Activated CD8-positive, alpha-beta memory T cell treated with anti-CD3 and anti-CD28 coated beads for 1 hour (primary cell): Measurements from ENCODE around the gene MAN1C1.
A peak's percentile ranks its signal among the peaks of the same experiment; 100 is the strongest.

Experiments
- DNase-seq, 2 donors: peaks; one replicate each; pipeline ENCODE4 v3.0.0-alpha.2; 2020; ENCODE audit warnings: low read depth in 1 of 2; ENCODE audit errors: extremely low read depth in 1 of 2

The MAN1C1 gene

DNA sequence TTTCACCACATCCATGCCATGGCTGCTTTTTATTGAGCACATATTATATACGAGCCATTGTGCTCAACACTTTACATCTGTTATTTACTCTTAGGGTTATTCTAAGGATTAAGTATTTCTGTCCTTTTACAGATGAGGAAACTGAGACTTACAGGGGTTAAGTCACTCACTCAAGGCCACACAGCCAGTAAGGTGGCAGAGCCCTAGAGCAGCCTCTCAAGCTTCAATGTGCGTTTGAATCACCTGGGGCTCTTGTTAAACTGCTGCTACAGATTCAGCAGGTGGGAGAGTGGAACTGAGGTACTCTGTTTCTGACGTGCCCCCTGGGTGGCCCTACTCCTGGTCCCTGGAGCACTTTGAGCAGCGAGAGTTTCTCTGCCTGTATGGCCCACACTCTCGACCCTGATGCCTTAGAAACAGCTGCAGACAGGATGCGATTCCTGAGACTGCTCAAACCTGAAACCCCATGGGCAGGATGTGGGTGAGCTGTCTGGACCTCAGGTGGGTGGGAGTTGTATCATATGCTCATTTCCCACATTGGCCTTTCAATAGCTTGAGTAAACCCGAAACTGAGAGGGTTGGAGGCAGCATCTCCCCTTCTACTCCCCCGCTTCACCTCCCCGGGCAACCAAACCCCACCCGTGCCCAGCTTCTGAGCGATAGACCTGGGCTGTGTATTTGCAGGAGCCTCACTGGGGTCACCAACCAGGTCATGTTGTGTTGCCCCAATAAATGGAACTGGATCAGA lies 59.3 kb downstream of the MAN1C1 start:
- peak; percentile 35 to 36 for DNase-seq

DNA sequence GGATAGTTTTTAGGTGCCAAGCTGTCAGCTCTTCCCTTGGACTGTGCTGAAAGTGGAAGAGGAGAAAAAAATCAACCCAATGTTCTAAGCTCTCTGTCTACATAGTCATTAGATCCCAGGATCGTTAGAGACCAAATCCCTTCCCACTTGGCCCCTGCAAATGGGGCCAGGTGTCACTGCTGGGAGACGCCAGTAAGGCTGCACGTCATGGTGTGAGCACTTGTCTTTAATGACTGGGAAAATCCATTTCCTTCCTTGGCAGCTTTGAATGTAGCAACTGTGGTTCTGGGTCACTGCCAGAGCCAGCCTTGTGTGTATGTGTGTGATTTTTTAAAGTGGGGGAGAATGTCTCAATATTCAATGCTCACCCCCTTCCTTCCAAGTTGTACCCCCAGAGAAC lies 59.9 kb downstream of the MAN1C1 start:
- DNase-seq, result no peak

DNA sequence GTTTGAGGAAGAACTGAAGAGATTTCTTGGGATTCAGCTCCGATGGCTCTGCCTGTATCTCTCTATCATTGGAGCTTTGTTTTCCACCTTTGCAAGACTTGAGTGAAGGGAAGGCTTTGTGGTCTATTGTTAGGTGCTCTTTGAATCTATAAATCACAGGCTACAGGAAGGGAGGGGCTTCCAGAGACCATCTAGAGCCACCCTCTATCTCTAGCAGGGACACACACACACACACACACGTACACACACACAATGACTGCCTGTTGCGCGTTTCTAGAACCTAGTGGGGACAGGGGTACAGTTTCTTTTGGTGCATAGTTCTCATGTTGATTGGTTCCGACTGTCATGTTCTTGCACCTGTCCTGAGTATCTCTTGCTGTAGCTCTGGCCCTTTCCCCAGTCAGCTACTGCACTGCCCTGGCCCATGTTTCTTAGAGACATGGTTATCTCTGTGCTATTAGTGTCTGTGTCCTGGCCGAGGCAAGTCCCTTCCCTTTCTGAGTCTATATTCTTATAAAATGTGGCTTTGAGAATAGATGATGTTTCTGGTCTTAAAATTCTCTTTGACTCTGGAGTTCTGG lies 60.7 kb downstream of the MAN1C1 start:
- no peak for DNase-seq

DNA sequence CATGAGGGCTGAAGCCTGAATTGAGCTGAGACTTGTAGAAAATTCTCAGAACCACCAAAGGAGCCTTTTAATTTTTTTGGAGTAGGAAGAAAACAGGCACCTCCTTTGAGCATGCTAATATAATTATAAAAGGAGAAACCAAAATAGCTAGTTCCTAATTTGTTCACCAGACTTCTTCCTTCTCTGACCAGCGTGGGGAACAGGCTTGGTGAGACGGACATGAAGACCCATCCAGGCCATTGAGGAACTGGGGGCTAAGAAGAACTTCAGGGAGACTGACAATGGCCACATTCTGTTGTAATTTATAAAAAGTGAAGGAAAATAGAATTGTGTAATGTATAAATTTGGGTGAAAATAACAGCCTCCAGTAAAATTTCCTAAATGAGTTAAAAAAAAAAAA lies 62.6 kb downstream of the MAN1C1 start:
- DNase-seq, result no peak

DNA sequence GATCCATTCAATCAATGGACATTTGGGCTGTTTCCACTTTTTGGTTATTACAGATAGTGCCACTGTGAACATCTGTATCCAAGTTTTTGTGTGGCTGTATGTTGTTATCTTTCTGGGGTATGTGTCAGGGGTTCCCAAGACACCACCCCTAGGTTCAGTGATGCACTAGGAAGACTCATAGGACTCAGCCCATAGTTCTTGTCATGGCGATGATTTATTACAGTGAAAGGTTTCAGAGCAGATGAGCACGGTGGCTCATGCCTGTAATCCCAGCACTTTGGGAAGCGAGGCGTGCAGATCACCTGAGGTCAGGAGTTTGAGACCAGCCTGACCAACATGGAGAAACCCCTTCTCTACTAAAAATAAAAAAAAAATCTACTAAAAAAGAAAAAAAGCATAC lies 64.1 kb downstream of the MAN1C1 start:
- DNase-seq, result no peak

DNA sequence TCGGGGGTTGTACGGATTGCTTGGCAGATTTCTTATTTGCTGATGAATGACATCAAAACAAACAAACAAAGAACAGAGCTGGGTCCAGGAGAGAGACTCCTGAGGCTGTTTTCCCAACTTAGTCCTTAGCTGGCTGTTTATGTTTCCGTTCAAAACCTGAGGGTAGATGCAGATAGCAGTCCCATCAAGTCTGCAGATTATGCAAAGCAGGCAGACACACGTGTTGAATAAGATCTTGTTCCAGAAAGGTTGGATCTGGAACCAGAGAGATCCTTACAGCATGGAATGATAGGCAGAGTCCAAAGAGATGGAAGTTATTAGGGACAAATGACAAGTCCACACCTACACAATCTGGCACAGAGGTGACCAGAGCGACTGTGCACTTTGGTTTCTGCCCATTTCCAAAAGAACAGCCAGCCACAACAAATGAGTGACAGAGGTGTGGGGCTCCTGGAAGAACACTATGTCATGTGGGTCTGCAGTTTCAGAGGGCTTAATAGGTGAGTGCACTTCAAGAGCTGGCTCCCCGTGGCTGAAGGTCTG lies 65.5 kb downstream of the MAN1C1 start:
- no peak for DNase-seq

DNA sequence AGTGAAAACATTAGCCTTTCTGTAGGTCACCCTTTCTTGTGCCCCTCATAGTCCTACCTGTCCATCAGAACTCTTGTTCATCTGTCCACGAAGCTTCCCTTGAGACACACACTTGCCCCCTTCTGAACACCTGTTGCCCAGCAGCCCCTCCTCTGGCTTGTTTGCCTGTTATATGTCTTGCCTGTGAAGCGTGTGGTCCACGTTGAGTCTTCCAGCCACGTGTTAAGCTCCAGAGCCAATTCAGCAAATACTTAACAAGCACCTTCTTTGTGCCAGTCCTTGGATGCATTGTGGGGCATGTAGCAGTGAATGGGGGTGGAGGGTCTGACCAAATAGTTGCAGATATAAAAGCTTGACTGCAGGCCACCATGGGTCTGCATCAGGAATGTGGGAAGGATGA lies 66.6 kb downstream of the MAN1C1 start:
- DNase-seq, result no peak

DNA sequence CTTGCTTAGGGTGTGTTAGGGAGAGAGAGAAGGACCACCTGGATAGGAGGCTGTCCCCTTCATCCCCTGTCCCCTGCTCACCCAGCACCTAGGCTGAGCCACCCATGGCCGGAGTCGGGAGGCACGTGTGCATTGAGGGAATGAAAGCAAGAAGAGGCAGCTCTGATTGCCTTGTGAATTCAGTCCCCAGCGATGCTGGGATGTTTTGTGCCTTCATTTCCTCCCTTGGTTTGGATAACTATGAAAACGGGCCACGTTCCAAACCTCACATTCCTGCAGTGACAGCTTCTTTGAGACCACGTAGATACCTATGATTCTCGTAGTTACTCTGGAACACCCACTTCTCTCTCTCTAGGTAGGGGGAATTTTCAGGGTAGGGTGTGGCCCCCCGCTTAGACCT lies 67.1 kb downstream of the MAN1C1 start:
- DNase-seq, result no peak

DNA sequence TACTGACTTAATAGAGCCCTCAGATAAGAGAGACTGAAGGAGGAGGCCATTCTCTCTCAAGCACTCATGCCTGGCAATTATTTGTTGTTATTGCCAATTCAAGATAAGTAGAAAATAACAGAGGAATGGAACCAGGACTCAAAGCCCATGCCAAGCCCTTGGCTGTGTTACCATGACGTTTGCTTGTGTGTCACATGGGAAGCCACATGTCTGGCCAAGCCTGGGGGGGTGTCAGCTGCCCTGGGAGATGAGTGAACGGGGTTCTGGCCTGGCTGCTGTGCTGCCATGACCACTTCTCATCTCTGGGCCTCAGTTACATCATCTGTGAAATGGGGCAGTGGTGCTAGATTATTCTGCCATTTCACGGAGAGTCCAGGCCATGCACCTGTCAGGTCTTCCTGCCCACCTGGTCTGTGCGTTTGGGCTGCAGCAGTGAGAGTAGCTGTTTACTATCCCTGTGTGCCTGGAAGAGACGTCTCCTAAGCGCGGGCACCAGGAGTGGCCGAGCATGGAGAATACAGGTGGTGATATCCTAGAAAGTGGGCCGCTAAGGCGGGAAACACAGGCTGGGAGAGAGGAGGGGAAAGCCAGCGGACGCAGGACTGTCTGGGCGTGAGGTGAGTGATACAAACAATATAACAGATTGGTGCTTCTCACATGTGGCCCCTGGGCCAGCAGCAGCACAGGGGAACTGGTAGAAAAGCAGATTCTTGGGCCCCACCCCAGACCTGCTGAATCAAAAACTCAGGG lies 67.8 kb downstream of the MAN1C1 start:
- DNase-seq, result no peak

DNA sequence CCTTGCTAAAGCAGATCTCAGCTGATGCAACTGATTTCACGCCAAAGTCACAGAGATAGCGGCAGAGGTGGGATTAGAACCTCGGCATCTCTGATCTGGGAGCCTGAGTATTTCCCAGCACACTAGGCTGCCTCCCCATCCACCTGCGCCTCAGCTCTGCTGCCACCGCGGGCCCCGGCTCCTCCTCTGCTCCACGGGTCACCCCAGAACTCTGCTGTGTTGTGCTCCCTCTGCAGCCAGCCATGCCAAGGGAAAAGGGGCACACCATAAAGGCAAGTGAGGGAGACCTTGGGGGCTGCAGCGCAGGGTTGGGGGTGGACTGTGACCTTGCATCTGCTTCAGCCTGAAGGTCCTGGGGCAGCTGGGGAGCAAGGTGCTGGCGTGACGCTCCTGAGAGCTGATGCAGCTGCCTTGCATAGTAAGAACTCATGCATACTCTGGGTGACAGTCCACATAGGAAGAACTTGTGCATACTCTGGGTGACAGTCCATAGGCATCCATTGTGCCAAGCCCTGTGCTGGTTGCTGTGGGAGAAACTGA lies 68.7 kb downstream of the MAN1C1 start:
- DNase-seq, result no peak

DNA sequence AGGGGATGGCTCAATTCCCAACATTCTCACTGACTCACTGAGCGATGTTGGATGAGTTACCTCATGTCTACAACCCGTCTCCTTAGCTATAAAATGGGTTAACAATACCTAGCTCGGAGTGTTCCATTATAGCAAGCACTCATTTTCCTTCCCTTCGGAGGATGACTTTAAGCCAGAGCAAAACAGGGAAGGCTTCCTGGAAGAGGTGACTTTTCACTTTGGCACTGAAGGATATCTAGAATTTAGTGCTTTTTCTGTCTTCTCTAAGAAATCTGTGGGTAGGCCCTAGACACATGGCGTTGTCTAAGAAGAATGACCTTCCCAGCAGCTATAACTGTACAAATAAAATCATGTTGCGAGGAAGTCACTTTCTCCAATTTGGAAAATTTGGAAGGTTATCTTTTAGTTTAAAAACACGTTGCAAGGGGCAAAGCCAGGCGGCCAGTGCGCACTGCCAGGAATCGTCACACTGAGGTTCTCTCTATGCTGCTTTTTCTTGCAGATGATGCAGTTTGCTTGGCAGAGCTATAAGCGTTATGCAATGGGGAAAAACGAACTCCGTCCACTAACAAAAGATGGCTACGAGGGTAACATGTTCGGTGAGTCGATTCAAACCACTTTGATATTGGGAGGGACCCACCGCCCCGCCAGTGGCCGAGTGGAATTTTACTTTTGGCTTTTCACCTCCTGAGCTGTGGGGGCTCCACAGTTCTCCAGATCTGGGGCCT lies 69.5 kb downstream of the MAN1C1 start:
- DNase-seq, result no peak

DNA sequence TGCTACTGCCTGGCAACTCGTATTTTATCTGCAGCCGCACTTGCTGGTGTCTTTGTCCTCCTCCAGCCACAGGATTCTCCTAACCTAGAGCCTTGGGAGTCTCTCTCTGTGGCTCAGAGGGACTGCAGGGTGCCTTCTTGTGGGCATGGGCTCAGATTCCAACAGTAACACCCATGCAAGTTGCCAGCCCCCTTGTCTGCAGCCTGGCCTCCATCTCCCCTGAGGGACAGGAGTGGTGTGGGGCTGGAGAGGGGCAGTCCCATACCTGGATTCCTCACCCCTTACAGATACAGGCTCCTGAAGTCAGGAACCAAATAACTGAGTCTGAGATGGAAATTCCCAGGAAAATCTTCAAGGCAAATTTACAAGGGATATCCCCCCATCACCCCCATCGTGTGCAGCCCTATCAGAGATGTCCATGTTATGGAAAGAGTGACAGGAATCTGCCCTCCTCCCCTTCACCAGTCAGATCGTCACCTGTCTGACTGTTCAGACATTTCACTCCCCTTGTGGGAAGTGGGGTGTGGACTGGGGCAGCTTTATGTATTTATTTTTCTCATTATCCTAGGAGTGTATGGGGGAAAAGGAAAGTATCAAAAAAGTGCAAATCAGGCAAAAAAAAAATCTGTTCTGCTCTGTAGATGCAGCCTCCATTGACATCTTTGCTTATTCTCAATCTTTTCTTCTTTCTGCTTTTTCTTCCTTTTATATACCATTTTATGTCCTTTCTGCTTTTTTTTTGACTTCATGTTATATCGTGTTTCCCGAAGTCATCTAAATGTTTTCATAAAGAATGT lies 70.8 kb downstream of the MAN1C1 start:
- no peak for DNase-seq

DNA sequence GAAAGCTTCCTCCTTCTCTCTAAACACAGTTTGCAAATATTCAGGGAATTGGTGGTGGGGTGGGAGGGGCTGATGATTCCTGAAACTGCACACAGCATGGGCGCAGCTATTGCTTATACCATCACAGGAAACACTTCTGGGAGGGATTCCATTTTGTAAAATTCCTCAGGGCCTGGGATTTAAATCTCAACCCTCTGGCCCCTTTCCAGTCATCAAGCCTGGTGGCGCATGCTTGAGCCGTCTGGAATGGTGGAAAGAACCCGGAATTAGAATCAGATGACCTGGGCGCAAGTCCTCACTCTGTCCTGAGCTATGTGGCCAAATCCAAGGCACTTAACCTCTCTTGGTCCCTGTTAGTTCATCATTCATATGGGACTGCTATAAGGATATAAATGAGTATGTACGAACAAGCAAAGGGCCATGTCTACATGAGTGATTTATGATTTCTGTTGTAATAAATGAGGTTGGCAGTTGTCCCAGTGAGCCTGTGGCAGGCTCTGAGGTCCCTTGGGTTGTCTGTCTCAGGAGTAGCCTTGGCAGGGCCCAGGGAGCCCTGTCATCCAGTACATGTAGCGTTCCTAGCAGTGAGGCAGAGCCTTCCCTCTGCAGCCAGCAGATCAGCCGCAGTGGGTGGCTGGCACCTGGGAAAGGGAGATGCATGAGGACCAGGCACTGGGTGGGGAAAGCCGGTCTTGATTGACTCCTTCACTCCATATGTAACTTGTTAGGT lies 72.0 kb downstream of the MAN1C1 start:
- DNase-seq, result no peak

DNA sequence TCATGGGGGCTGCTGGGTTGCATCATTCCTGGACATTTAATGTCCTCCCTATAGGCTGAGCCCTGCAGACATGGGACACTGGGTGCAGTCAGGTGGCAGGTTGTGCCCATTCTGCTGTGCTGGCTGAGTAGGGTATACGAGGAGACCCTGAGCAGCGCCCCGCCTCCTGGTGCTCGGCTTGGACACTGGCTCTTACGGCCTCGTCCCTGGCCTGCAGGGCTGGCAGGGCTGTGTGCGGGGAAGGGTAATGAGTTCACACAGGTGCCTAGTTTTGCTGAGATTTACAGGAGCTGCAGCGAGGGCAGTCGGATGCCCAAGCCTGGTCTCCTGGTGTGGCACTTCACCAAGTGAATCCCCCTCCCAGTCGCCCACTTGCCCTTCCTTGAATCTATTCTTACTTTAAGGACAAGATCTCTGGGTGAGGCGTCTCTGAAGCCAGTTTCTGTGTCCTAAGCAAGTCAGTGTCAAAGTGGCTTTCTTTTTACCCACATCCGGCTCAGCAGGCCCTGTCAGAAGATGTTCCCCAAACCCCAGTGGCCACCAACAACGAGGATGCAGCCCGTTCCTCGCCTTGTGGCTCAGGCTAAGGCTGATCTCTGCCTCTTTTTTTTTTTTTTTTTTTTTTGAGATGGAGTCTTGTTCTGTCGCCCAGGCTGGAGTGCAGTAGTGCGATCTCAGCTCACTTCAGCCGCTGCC lies 73.2 kb downstream of the MAN1C1 start:
- no peak for DNase-seq

DNA sequence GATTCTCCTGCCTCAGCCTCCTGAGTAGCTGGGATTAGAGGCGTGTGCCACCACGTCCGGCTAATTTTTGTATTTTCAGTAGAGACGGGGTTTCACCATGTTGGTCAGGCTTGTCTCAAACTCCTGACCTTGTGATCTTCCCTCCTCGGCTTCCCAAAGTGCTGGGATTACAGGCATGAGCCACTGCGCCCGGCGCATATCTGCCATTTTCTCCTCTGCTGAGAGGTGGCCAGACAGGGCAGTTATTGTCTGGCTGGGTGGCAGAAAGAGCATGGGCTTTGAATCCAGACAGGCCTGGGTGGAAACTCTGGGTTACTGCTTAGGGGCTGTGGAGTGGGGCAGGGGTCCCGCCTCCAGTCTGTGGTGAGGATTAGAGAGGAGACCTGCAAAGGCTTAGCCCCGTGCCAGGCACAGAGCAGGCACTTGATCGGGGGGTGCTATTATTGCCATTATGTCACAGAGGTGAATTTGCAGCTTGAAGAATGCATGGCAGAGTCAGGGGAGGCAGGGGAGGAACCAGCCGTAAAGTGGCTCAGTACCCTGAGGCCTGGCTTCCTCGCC lies 73.9 kb downstream of the MAN1C1 start:
- no peak for DNase-seq

DNA sequence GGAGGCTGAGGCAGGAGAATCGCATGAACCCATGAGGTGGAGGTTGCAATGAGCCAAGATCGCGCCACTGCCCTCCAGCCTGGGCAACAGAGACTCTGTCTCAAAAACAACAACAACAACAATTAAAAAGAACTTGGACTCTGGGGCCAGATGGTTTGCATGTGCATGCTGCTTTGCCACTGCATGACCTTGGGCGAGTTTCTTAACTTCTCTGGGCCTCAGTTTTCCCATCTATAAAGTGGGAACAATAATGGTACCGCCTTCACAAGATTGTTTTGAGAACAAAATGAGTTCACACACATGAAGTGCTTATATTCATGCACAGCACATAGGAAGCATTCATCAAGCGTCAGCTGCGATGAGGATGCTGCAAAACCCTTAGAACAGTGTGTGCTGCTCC lies 74.6 kb downstream of the MAN1C1 start:
- no peak for DNase-seq

DNA sequence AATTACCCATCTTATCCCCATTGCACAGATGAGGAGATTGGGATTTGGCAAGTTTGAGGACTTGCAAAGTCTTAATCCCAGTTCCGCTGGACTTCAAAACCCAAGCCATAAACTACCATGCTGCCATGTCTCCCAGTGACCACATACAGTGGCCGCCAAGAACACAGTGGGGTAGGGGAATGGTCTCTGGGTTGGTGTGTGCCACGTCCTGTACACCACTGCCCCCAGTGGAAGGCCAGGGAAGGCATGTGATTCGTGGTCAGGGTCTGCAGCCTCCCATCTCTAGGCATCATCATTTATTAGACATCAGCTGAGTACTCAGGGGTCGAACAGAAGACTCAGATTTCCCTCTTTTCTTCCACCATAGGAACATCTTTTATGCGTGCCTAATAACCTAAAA lies 76.0 kb downstream of the MAN1C1 start:
- DNase-seq, result no peak

DNA sequence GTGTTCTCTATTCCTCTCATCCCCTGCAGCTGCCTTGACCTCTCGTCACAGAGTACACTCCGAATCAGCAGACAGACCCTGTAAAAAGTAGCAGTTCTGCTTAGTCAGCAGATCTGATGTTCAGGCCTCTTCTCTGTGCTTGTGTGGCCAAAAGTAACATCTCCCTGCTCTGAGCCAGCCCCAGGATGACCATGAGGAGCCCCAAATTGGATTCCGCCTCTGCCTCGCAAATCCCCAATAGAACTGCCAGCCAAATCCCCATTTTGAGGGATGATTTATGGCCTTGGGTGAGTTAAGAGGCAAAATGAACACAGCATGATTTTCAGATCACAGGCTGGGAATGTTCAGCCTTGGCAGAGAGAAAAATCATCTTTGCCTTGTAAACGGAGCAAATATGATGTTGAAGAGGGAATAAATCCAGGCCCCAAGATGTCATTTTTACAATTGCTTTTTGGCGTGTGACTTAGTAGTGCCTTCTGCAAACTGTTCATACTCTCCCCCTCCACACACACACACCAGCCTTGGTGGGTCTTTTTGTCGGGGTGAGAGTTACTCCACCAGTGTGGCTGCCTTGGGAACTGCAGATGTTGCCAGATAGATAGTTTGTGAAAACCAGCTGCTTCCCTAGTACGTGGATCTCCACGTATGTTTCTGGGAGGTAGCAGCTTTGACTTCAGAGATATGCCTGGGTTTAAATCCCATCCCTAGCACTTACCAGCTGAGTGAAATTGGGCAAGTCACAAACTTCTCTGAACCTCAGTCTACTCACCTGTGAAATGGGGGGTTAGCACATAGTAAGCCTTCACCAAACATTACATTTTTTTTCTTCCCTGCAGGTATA lies 77.8 kb downstream of the MAN1C1 start:
- DNase-seq, result no peak
